Measurements from ENCODE around the gene TMEM140. TPM values are rescaled to one million over a fixed set of nuclear protein-coding genes. Genes with fewer than 3 reads are reported as not detected.

TMEM140 gene
- total and polyA plus RNA-seq, 9 of the 15 experiments (the other 6 are each of a cell fraction or from before 2014, with no cell fraction given): 0.03 to 0.82 (median 0.23) TPM

- Histone ChIP-seq H3K9me1 (ENCODE audit: control insufficient read depth, insufficient read depth, low read length) (no peaks in the 10 kb centered on the region), H3K9ac (ENCODE audit: insufficient read depth in 1 of 2, low read depth in 2 of 2, low read length in 2 of 2) (peak overlapping the region; percentile 96 to 100), H3K4me2 (ENCODE audit: insufficient read depth, low read length) (peak overlapping the region; percentile 88), H3K79me2 (ENCODE audit: control insufficient read depth, insufficient read depth, low read length) (peaks cover 33% of the 10 kb centered on the region), H4K20me1 (replicated peaks; ENCODE audit: control insufficient read depth, insufficient read depth, low read length) (0 out of 2 replicates have a peak, but pooled peaks cover 5% of the 10 kb centered on the region), H3K4me1 (replicated peaks in 1 of 2; ENCODE audit: control insufficient read depth in 2 of 2, insufficient read depth in 2 of 2, low read length in 2 of 2) (peaks cover 15 to 30% of the 10 kb centered on the region in 2 experiments; a peak in 4 of 5 replicates), H3K36me3 (ENCODE audit: control insufficient read depth, insufficient read depth, low read length) (peaks cover 46% of the 10 kb centered on the region), H3K9me3 (replicated peaks; ENCODE audit: control insufficient read depth, insufficient read depth, low read depth, low read length) (0 out of 2 replicates have a peak, but pooled peaks cover 2% of the 10 kb centered on the region), H2AFZ (ENCODE audit: low read depth, low read length) (0 out of 2 replicates have a peak overlapping the region, but pooled peaks have one; percentile 93), H3K27ac (ENCODE audit: extremely low read depth, low read depth, low read length) (peak overlapping the region; percentile 95), H3K27me3 (ENCODE audit: control insufficient read depth in 2 of 2, insufficient read depth in 2 of 2, low read length in 2 of 2) (no peaks in the 10 kb centered on the region), H3K4me3 (peak overlapping the region; percentile 83)
- FAIRE-seq (peak; percentile 81), ATAC-seq (peak; percentile 74), DNase-seq (ENCODE audit: extremely low read depth in 1 of 4, low spot score in 3 of 4) (peak; percentile 78 to 89 (median 82))
- ChIA-PET POLR2A (interaction anchor here (0.6 to 1.5 kb wide), 7 partner anchors 9 to 232 kb away, joined by 3 to 11 read pairs (median 3); partner anchors contain the start of genes TMEM140 and WDR91), CTCF (ENCODE audit: low intra/inter-chr PET ratio) (interaction anchor here (0.6 to 0.8 kb wide), 2 partner anchors 183 to 294 kb away, joined by 4 to 5 read pairs; partner anchors contain the start of gene AGBL3)
- WGBS (ENCODE audit: insufficient coverage, low coverage, missing lambda C conversion rate): 26% methylated on average over 11 of the region's 11 CpGs
- TSS peak; percentile 54 for BruUV-seq (replicated peaks)
- intact Hi-C loops (cut with micrococcal nuclease): loop anchor here (1.0 kb wide), 1 partner anchor 183 kb away; the partner anchor contains the start of gene AGBL3
- in situ Hi-C loops (cut with MboI): no loop called here
- TF ChIP-seq NFE2 (IDR thresholded peaks at IDR 0.05; ENCODE audit: low read depth): peak; percentile 84
- peak; percentile 60 for TF ChIP-seq ZFP36 (IDR thresholded peaks at IDR 0.05; ENCODE audit: low read depth, low read length, partially characterized antibody)
- TF ChIP-seq ZZZ3 (IDR thresholded peaks at IDR 0.05): no peak
- 0 out of 2 replicates have a peak, but pooled peaks have one; percentile 36 for TF ChIP-seq MTA3 (IDR thresholded peaks at IDR 0.05; ENCODE audit: borderline replicate concordance)
- TF ChIP-seq ESRRA (IDR thresholded peaks at IDR 0.05; ENCODE audit: borderline replicate concordance, low read depth): 0 out of 2 replicates have a peak, but pooled peaks have one; percentile 19
- TF ChIP-seq MEF2D (tag; conservative IDR thresholded peaks at IDR 0.05; ENCODE audit: low read depth): no peak
- no peak for TF ChIP-seq MBD2 (IDR thresholded peaks at IDR 0.05; ENCODE audit: borderline replicate concordance, low read depth)
- TF ChIP-seq ZFX (CRISPR knock-in tag; IDR thresholded peaks at IDR 0.05): no peak
- no peak for TF ChIP-seq MTA2 (IDR thresholded peaks at IDR 0.05; ENCODE audit: low read depth)
- TF ChIP-seq DPF2 (IDR thresholded peaks at IDR 0.05): peak; percentile 65; the same call in 1 of the 2 replicates
- 0 out of 4 replicates have a peak, but pooled peaks of 1 of the 2 experiments have one; percentile 20 for TF ChIP-seq ARNT (IDR thresholded peaks at IDR 0.05)
- no peak for TF ChIP-seq ATF6 (CRISPR knock-in tag; IDR thresholded peaks at IDR 0.05)
- TF ChIP-seq IRF1 (CRISPR knock-in tag; IDR thresholded peaks at IDR 0.05; ENCODE audit: borderline replicate concordance): 0 out of 2 replicates have a peak, but pooled peaks have one; percentile 24
- TF ChIP-seq HNRNPLL (IDR thresholded peaks at IDR 0.05; ENCODE audit: low read depth, low read length, poor library complexity, severe bottlenecking): no peak
- no peak for TF ChIP-seq SIN3A (IDR thresholded peaks at IDR 0.05; ENCODE audit: borderline replicate concordance in 2 of 2, control insufficient read depth in 1 of 2, low read depth in 2 of 2, low read length in 2 of 2)
- TF ChIP-seq ELF4 (CRISPR knock-in tag; IDR thresholded peaks at IDR 0.05): no peak
- TF ChIP-seq YY1 (IDR thresholded peaks at IDR 0.05; ENCODE audit: borderline replicate concordance in 1 of 3, control insufficient read depth in 1 of 3, extremely low read depth in 1 of 3, insufficient read depth in 3 of 3, insufficient read length in 1 of 3, insufficient replicate concordance in 2 of 3, low read depth in 1 of 3, low read length in 2 of 3): peak in 1 of 3 experiments; percentile 31
- peak; percentile 67; the same call in 1 of the 2 replicates for TF ChIP-seq XRCC5 (IDR thresholded peaks at IDR 0.05; ENCODE audit: low read depth, low read length)
These were observed 21.5 kb downstream of the TMEM140 start for GRCh38 chr7:135169141-135169963.

Data from K562 (cell line).